ENCODE data around the gene TTC21A.

Gene TTC21A

DNA sequence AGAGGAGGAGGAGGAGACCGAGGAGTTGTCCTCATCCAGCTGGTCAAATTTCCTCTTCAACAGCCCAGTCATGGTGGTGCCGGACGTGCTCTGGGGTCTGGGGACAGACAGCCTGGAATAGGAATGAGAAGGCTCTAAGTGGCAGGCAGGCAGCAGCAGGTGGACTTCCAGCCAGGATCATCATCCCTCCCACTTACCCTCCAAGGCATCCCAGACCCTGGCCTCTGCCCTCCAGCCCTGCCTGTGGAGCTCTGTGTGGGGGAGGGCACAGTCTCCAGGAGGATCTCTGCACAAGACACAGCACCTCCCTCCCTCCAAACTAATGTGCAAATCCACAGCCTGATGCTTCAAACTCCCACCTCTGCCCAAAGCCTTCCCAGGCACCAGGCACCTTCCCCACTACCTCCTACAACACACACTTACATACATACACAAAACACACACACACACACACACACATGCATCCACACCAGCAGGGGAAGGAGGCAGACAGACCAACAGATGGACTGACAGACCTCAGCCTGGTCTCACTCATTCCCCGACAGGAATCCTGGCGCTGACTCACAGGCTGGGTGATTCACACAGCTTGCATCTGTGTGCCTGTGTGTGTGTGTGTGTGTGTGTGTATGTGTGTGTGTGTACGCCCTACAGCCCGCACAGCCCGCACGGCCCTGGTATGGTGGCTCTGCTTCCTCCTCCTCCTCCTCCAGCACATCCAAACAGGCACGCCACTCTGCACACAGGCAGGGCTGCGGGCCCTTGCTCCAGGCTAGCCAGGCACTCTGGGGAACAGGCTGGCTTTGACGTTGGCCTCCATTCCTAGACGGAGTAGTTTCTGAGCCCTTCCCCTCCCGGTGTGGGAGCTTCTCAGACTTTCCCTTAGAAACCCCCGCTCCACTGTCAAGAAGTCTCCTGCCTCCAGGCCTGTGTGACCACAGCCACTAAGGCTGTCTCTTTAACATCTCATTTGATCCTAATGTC lies 39.4 kb downstream of the TTC21A start:
- TF ChIP-seq, protein P1, sequence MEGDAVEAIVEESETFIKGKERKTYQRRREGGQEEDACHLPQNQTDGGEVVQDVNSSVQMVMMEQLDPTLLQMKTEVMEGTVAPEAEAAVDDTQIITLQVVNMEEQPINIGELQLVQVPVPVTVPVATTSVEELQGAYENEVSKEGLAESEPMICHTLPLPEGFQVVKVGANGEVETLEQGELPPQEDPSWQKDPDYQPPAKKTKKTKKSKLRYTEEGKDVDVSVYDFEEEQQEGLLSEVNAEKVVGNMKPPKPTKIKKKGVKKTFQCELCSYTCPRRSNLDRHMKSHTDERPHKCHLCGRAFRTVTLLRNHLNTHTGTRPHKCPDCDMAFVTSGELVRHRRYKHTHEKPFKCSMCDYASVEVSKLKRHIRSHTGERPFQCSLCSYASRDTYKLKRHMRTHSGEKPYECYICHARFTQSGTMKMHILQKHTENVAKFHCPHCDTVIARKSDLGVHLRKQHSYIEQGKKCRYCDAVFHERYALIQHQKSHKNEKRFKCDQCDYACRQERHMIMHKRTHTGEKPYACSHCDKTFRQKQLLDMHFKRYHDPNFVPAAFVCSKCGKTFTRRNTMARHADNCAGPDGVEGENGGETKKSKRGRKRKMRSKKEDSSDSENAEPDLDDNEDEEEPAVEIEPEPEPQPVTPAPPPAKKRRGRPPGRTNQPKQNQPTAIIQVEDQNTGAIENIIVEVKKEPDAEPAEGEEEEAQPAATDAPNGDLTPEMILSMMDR (IDR thresholded peaks at IDR 0.05; ENCODE audit: insufficient read depth, missing control alignments) = no peak
- DNase-seq (ENCODE audit: insufficient read length, low spot score) (no peak), FAIRE-seq (no peak)

DNA sequence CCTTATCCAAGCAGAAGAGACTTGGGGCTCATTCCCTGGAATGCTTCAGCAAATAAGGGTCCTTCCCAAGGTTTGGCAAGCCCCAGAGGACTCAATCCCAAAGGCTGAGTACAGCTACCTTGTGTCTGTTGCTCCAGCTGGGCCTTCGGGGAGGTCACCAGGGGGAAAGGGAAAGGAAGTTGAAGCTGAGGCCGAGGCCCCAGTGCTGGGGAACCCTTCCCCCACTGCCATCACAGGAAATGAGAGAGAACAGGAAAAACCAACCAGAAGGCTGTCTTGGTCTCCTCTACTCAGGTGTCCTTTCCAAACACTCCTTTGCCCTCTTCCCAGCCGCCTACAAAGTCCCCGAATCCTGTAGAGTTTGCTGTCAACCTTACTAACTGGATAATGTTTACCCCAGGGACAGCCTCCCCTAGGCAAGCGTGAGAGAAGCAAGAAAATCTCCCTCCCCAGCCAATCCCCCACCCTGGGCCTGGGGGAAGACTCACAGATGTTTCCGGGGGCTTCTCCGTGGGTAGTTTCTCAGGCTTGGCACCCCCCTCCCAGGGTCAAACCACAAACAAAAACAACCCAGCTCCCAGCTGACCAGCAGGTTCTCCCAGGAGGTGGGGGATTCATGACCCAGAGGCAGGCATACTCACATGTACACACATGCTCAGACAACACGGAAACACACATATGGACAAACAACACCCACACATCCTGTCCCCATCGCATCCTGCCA lies 40.4 kb downstream of the TTC21A start:
- DNase-seq (ENCODE audit: insufficient read length, low spot score) (no peak), FAIRE-seq (no peak)
- TF ChIP-seq, protein P1 (IDR thresholded peaks at IDR 0.05; ENCODE audit: insufficient read depth, missing control alignments) = no peak

DNA sequence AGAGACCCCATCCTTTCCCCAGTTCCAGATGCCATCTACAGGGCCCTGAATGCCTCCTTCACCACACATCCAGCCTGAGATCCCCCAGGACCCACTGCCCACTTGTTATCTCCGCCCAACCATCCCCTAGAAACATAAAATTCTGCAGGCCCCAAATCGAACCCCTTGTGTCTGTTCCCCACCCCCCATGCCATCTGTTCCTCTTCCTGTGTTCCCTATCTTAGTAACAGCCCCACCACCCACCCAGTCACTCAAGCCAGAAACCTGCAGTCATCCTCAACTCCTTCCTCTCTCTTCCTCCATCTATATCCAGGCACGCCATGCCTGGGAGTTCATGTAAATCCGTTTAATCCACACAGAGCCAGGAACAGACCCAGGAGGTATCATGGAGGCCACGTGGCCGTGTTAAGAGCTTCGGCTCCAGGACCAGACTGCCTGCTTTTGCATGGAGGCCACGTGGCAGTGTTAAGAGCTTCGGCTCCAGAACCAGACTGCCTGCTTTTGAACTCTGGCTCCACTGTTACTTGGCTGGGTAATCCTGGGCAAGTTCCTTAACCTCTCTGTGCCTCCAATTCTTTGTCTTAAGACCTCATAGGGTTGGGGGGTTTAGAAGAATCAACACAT lies 41.1 kb downstream of the TTC21A start:
- TF ChIP-seq, protein P1 (IDR thresholded peaks at IDR 0.05; ENCODE audit: insufficient read depth, missing control alignments) = no peak
- no peak for FAIRE-seq
- DNase-seq (ENCODE audit: insufficient read length, low spot score) = no peak

DNA sequence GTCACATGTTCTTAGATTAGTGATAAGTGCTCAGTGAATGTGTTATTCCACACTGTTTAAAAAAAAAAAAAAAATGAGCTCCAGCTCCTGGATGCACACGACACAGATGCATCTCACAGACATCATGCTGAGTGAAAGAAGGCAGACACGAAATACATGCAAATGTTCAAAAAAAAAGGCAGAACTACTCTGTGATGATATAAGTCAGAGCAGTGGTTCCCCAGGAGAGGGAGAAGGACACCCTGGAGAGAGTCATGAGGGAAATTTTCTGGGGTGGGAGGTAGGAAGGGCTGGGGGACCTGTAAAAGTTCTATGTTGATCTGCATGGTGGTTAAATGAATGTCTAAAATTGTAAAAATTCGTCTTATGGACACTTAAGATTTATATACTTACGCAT lies 41.6 kb downstream of the TTC21A start:
- no peak for FAIRE-seq
- TF ChIP-seq, protein P1 (IDR thresholded peaks at IDR 0.05; ENCODE audit: insufficient read depth, missing control alignments) = no peak
- DNase-seq (ENCODE audit: insufficient read length, low spot score) = no peak

DNA sequence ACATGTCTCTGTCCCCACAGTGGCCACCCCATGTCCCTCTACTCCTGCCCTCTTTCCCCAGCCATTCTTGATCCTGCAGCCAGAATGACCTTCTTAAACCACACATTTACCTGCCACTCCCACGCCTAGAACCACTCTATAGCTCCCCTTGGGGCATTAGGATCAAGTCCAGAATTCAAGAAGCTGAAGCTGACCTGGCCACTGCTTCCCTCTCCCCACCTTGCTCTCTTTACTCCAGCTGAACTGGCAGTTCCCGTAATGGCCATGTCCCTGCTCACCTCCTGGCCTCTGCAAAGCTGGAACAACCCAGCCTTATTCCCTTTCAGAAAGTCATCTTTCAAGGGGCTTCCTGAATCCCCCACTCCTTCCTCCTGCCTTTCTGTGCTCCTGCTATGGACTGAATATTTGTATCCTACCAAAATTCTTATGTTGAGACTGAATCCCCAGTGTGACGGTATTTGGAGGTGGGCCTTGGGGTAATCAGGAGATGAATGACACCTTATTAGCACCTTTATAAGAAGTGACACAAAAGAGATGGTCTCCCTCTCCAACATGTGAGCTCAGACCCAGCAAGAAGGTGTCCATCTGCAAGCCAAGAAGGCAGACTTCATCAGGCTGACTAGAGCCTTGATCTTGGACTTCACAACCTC lies 42.1 kb downstream of the TTC21A start:
- no peak for FAIRE-seq
- no peak for DNase-seq (ENCODE audit: insufficient read length, low spot score)
- TF ChIP-seq, protein P1 (IDR thresholded peaks at IDR 0.05; ENCODE audit: insufficient read depth, missing control alignments) = no peak

DNA sequence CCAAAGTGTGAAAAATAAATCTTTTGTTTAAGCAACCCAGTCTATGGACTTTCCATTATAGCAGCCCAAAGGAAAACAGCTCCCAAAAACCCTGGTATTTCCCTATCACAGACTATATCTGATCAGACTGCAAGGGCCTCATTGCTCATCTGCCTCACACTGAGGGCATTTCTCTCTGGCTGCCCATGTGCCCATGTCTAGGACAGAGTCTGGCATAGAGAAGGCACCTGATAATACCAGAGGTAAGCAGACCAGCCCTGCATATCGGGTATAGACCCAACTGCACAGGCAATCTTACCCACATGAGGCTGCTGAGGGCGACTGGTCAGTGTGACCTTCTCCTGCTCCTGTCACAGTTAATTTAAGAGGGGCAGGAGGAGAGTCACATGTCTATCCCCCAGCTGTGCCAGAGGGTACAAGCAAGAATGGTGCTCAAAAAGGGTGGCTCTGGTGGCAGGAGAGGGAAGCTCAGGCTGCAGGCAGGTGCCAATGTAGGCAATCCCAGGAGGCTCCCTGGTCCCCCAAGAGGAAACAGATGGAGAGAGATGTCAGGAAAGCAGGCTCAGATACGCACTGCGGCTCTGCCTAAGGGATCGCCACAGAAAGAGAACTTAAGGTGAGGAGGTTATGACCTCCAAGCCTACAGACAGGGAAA lies 42.8 kb downstream of the TTC21A start:
- no peak for FAIRE-seq
- TF ChIP-seq, protein P1 (IDR thresholded peaks at IDR 0.05; ENCODE audit: insufficient read depth, missing control alignments) = no peak
- no peak for DNase-seq (ENCODE audit: insufficient read length, low spot score)

Data from D721Med (cell line).